ENCODE measurements around the gene C17orf113.

GRCh38 chr17:42002792-42003301 lies 47.6 kb downstream of the C17orf113 start:
- TF ChIP-seq, protein P1, sequence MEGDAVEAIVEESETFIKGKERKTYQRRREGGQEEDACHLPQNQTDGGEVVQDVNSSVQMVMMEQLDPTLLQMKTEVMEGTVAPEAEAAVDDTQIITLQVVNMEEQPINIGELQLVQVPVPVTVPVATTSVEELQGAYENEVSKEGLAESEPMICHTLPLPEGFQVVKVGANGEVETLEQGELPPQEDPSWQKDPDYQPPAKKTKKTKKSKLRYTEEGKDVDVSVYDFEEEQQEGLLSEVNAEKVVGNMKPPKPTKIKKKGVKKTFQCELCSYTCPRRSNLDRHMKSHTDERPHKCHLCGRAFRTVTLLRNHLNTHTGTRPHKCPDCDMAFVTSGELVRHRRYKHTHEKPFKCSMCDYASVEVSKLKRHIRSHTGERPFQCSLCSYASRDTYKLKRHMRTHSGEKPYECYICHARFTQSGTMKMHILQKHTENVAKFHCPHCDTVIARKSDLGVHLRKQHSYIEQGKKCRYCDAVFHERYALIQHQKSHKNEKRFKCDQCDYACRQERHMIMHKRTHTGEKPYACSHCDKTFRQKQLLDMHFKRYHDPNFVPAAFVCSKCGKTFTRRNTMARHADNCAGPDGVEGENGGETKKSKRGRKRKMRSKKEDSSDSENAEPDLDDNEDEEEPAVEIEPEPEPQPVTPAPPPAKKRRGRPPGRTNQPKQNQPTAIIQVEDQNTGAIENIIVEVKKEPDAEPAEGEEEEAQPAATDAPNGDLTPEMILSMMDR (IDR thresholded peaks at IDR 0.05) = no peak
- no peak for TF ChIP-seq POLR2A (IDR thresholded peaks at IDR 0.05)
